Keratinocyte (primary cell): ENCODE results near the gene SLC35D2. TPM values are rescaled to one million over a fixed set of nuclear protein-coding genes. Genes with fewer than 3 reads are reported as not detected.

Experiments
- DNase-seq: peaks from one replicate; pipeline ENCODE4 v3.0.0-alpha.2; 2011; ENCODE audit warnings: low read depth, missing footprints, low spot score
- FAIRE-seq: peaks from 2 replicates; lab custom pipeline; 2011; peaks lifted over from hg19 to GRCh38; lab: Jason Lieb, UNC
- H2AFZ ChIP-seq: 2 replicates; pipeline ENCODE4 v1.6.0; 2012; ENCODE audit warnings: low read length, control low read depth, inconsistent platforms; ENCODE audit not compliant: control insufficient read depth
- H3K27ac ChIP-seq: 2 replicates; pipeline ENCODE4 v1.5.1; 2011; ENCODE audit warnings: low read length; ENCODE audit not compliant: control insufficient read depth, insufficient read depth
- H3K27me3 ChIP-seq: 3 replicates; pipeline ENCODE4 v1.6.0; 2011; ENCODE audit warnings: low read length; ENCODE audit not compliant: control insufficient read depth, insufficient read depth; ENCODE audit errors: extremely low read depth
- H3K36me3 ChIP-seq, 2 experiments: 2 replicates in 1 of 2; 3 replicates in 1 of 2; pipeline ENCODE4 v1.5.1; 2011; ENCODE audit warnings: low read length in 2 of 2, mild to moderate bottlenecking in 1 of 2; ENCODE audit not compliant: control insufficient read depth in 2 of 2, insufficient read depth in 2 of 2; ENCODE audit errors: extremely low read depth in 1 of 2
- H3K4me1 ChIP-seq: 3 replicates; pipeline ENCODE4 v1.5.1; 2011; ENCODE audit warnings: low read length; ENCODE audit not compliant: control insufficient read depth, insufficient read depth; ENCODE audit errors: extremely low read depth
- H3K4me2 ChIP-seq: 3 replicates; pipeline ENCODE4 v1.6.0; 2011; ENCODE audit warnings: low read depth, low read length; ENCODE audit not compliant: control insufficient read depth, insufficient read depth; ENCODE audit errors: extremely low read depth
- H3K4me3 ChIP-seq, 3 experiments: fragments of 200-600 bp in 1 of 3; sonication (generic) in 1 of 3; 2 replicates in 2 of 3; 3 replicates in 1 of 3; pipeline ENCODE4 v1.5.1; 2011 to 2016; ENCODE audit warnings: low read length in 3 of 3, mild to moderate bottlenecking in 3 of 3, control low read depth in 2 of 3, inconsistent platforms in 1 of 3, low read depth in 1 of 3, mixed read lengths in 1 of 3, mixed run types in 1 of 3, moderate library complexity in 1 of 3; ENCODE audit not compliant: control insufficient read depth in 2 of 3, insufficient read depth in 2 of 3; ENCODE audit errors: extremely low read depth in 1 of 3
- H3K79me2 ChIP-seq: 2 replicates; pipeline ENCODE4 v1.6.0; 2012; ENCODE audit warnings: low read length; ENCODE audit not compliant: control insufficient read depth, insufficient read depth
- H3K9ac ChIP-seq: 3 replicates; pipeline ENCODE4 v1.6.0; 2011; ENCODE audit warnings: low read length; ENCODE audit not compliant: control insufficient read depth, insufficient read depth; ENCODE audit errors: extremely low read depth
- H3K9me1 ChIP-seq: 3 replicates; pipeline ENCODE4 v1.6.0; 2011; ENCODE audit warnings: low read length; ENCODE audit not compliant: control insufficient read depth, insufficient read depth; ENCODE audit errors: extremely low read depth
- H3K9me3 ChIP-seq: 2 replicates; pipeline ENCODE4 v1.5.1; 2012; ENCODE audit warnings: low read depth, low read length; ENCODE audit not compliant: control insufficient read depth
- H4K20me1 ChIP-seq: 3 replicates; pipeline ENCODE4 v1.6.0; 2011; ENCODE audit warnings: low read length; ENCODE audit not compliant: control insufficient read depth, insufficient read depth; ENCODE audit errors: extremely low read depth
- EZH2 ChIP-seq: IDR thresholded peaks from one replicate; pipeline ENCODE4 v1.6.1; 2012; ENCODE audit warnings: inconsistent platforms, mild to moderate bottlenecking, low read length, moderate library complexity
- dilution Hi-C: fragments of 300-500 bp; cut with MboI; formaldehyde crosslinking; loops from one replicate; pipeline ENCODE4 v1.7.0; 2020; ENCODE audit warnings: low sequenced_read_pairs; ENCODE audit not compliant: extremely low pct_ligation_motif_present
- polyA plus RNA-seq, 5 experiments: library from polyadenylated mRNA; depleted of rRNA in 3 of 5; stranded (reverse) in 3 of 5; stranded (forward) in 1 of 5; unstranded in 1 of 5; fragments of >200 nt; gene quantifications; 1 replicate in 1 of 5; 2 replicates in 3 of 5; 3 replicates in 1 of 5; pipeline versions ENCODE4 v1.2.1 to v1.2.3, GENCODE V29; 2011 to 2012; ENCODE audit warnings: missing spikeins in 2 of 5, low read depth in 1 of 5, low replicate concordance in 1 of 5
- TF ChIP-seq, protein P1 (sequence below), 3 experiments: IDR thresholded peaks in 1 of 3; conservative IDR thresholded peaks in 1 of 3; optimal IDR thresholded peaks in 1 of 3; 2 replicates in 2 of 3; 3 replicates in 1 of 3; pipeline versions ENCODE3 to v1.5.1; 2011; ENCODE audit warnings: low read length in 3 of 3, mild to moderate bottlenecking in 3 of 3, moderate library complexity in 2 of 3, control low read depth in 1 of 3, inconsistent platforms in 1 of 3; ENCODE audit not compliant: insufficient read depth in 2 of 3; ENCODE audit errors: extremely low read depth in 1 of 3

The SLC35D2 gene
- polyA plus RNA-seq, 1 donor (not counting 4 experiments of a cell fraction or from before 2014, with no cell fraction given), result 20.4 TPM

DNA sequence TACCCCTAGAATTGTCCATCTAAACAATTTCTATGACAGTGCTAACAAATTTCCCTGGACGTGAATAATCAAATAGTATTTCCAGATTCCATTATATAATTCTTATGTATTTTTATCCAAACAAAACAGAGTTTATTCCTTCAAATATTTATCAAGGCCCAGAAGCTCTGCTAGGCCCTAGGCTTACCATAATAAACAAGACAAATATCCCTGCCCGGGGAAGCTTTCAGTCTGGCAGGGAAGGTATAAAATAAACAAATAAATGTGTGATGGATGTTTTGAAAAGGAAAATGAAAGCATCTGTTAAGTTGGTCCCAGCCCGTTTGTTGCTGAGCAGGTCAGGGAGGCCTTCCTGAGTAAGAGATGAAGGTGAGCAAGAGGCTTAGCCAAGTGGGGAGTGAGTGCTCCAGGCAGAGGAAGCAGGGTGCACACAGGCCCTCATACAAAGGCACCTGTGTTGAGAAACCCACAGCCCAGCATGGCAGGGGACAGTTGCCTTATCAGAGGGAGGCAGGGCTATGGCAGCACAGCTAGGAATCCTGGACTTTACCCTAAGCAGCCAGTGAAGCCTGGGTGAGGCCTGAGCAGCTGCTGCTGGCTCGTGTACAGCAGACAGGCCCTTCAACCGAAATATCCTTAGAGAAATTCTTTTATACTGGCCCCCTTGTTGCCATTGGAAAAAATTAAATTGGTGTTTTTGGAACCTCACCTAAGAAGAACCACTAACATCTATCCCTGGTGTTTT, 7.7 kb upstream of the SLC35D2 start:
- Histone ChIP-seq H3K9me3 (no peaks in the 10 kb centered on the region), H3K79me2 (no peaks in the 10 kb centered on the region)

DNA sequence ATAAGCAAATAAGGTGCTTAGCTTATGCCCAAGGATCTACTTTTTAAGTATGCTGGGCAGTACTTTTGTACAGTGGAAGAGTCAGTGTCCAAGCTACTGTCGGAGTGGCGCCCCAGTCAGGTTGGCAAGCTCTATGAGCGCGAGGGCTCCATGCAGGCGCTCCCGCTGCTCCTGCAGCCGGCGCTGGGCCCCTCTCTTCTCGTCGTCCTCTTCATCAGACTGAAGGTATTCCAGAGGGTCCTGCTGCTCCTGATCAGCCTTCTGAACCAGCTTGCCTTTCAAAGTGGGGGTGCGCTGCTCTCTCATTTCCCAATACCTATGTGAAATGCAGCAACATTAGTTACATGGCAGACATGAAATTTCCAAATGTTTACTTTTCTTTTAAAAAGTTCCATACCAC, 4.6 kb upstream of the SLC35D2 start:
- no peaks in the 10 kb centered on the region for H3K9me3 ChIP-seq
- no peak overlapping the region for H3K4me2 ChIP-seq
- H3K4me1 ChIP-seq, result peaks cover 5% of the 10 kb centered on the region
- TF ChIP-seq, protein P1, sequence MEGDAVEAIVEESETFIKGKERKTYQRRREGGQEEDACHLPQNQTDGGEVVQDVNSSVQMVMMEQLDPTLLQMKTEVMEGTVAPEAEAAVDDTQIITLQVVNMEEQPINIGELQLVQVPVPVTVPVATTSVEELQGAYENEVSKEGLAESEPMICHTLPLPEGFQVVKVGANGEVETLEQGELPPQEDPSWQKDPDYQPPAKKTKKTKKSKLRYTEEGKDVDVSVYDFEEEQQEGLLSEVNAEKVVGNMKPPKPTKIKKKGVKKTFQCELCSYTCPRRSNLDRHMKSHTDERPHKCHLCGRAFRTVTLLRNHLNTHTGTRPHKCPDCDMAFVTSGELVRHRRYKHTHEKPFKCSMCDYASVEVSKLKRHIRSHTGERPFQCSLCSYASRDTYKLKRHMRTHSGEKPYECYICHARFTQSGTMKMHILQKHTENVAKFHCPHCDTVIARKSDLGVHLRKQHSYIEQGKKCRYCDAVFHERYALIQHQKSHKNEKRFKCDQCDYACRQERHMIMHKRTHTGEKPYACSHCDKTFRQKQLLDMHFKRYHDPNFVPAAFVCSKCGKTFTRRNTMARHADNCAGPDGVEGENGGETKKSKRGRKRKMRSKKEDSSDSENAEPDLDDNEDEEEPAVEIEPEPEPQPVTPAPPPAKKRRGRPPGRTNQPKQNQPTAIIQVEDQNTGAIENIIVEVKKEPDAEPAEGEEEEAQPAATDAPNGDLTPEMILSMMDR (optimal IDR thresholded peaks at IDR 0.05 in 1 of 3, IDR thresholded peaks at IDR 0.05 in 1 of 3, conservative IDR thresholded peaks at IDR 0.05 in 1 of 3; ENCODE audit: extremely low read depth in 1 of 3, insufficient read depth in 2 of 3, low read length in 3 of 3), result no peak
- TF ChIP-seq EZH2, result no peak
- H3K36me3 ChIP-seq, result peaks cover 0 to 10% of the 10 kb centered on the region in 2 experiments
- no peaks in the 10 kb centered on the region for H3K9me1 ChIP-seq
- FAIRE-seq (no peak), DNase-seq (no peak)
- H4K20me1 ChIP-seq, result no peaks in the 10 kb centered on the region
- H3K27me3 ChIP-seq, result no peaks in the 10 kb centered on the region
- no peak overlapping the region for H3K27ac ChIP-seq
- no peaks in the 10 kb centered on the region for H3K79me2 ChIP-seq
- no peak overlapping the region for H2AFZ ChIP-seq
- H3K9ac ChIP-seq, result no peak overlapping the region
- dilution Hi-C loops, result no loop called here
- no peak overlapping the region for H3K4me3 ChIP-seq

More for the DNA sequence above, 7.7 kb upstream of the SLC35D2 start:
- DNase-seq (no peak), FAIRE-seq (no peak)
- Histone ChIP-seq H3K4me2 (no peak overlapping the region), H2AFZ (peak overlapping the region; percentile 12), H3K9ac (no peak overlapping the region), H3K4me1 (no peaks in the 10 kb centered on the region), H3K9me1 (no peaks in the 10 kb centered on the region), H3K27ac (no peak overlapping the region), H3K4me3 (no peak overlapping the region), H4K20me1 (no peaks in the 10 kb centered on the region), H3K36me3 (peaks cover 0 to 10% of the 10 kb centered on the region in 2 experiments), H3K27me3 (no peaks in the 10 kb centered on the region)
- dilution Hi-C loops, result no loop called here
- TF ChIP-seq, protein P1 (optimal IDR thresholded peaks at IDR 0.05 in 1 of 3, IDR thresholded peaks at IDR 0.05 in 1 of 3, conservative IDR thresholded peaks at IDR 0.05 in 1 of 3; ENCODE audit: extremely low read depth in 1 of 3, insufficient read depth in 2 of 3, low read length in 3 of 3), result no peak
- no peak for TF ChIP-seq EZH2
